HG03060 (cell line): Measurements from ENCODE around the gene SNHG17.
"Not testable (repeated sequence)": the region's sequence is repeated elsewhere in the genome, so short reads cannot be mapped to it uniquely, and the experiment has no call there.

ENCODE experiments used
- ATAC-seq: cut with Tn5 transposase; IDR thresholded peaks from one replicate; pipeline ENCODE4 v1.9.1; 2021; ENCODE audit warnings: low read depth, moderate number of reproducible peaks; ENCODE audit not compliant: unreplicated experiment

SNHG17 gene

GRCh38 chr20:38447931-38448675 lies 13.0 kb upstream of the SNHG17 start:
- ATAC-seq = no peak

DNA sequence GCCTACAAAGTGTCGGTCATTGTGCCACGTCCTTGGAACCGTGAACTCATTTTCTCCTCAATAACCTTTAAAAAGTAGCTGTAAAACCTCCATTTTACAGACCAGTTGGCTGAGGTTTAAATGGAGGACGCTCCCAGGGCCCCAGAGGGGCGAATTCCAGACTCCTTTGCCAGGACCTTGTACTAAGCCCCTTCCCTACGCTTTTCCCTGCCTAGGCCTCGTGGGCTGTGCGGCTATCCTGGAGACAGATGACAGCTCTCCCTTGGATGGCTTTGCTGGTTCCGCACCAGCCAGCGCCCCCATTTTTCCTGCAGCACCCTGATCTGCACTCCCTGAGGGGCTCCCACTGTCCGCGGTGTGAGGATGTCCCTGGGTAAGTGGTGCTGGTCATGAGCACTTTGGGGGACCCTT lies 12.1 kb upstream of the SNHG17 start:
- ATAC-seq = no peak

- peak; percentile 45 for ATAC-seq
Measured at GRCh38 chr20:38446441-38447209, 11.5 kb upstream of the SNHG17 start.

DNA sequence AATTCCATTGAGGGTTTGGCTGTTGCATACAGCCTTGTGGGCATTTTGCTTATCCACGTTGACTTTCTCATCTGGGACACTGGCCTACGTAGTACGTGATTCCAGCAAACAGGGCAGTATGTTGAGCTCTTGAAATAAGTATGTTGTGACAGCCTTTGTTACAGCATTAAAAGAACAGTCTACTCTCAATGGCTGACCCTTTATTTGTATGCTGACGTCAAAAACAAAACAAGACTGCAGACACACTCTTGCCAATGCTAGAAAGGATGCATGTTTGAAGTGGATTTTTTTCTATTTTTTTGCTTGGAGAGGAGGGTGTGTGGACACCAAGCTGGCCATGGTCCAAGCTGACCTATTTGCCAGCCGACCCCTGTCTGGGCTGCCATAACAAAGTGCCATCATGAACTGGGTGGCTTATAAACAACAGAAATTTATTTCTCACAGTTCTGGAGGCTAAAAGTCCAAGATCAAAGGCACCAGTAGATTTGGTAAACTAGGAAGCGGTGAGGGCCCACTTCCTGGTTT lies 10.8 kb upstream of the SNHG17 start:
- no peak for ATAC-seq

GRCh38 chr20:38445381-38445796 lies 10.3 kb upstream of the SNHG17 start:
- ATAC-seq = no peak

GRCh38 chr20:38441916-38442315 lies 6.8 kb upstream of the SNHG17 start:
- no peak for ATAC-seq

DNA sequence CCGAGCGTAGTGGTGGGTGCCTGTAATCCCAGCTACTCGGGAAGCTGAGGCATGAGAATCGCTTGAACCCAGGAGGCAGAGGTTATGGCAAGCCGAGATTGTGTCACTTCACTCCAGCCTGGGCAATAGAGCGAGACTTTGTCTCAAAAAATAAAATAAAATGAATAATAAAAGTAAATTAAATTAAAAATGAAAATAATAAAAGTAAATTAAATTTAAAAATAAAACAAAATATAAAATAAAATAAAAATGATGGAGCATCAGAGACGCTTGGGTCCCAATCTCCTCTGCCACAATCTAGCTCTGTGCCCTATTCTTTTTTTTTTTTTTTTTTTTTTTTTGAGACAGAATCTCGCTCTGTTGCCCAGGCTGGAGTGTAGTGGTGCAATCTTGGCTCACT lies 6.0 kb upstream of the SNHG17 start:
- not testable (repeated sequence) for ATAC-seq

GRCh38 chr20:38437796-38438195 lies 2.7 kb upstream of the SNHG17 start:
- no peak for ATAC-seq

GRCh38 chr20:38435555-38435939 lies 419 bp upstream of the SNHG17 start:
- peak; percentile 11 for ATAC-seq

GRCh38 chr20:38434301-38434741 lies 807 bp downstream of the SNHG17 start:
- ATAC-seq = no peak

DNA sequence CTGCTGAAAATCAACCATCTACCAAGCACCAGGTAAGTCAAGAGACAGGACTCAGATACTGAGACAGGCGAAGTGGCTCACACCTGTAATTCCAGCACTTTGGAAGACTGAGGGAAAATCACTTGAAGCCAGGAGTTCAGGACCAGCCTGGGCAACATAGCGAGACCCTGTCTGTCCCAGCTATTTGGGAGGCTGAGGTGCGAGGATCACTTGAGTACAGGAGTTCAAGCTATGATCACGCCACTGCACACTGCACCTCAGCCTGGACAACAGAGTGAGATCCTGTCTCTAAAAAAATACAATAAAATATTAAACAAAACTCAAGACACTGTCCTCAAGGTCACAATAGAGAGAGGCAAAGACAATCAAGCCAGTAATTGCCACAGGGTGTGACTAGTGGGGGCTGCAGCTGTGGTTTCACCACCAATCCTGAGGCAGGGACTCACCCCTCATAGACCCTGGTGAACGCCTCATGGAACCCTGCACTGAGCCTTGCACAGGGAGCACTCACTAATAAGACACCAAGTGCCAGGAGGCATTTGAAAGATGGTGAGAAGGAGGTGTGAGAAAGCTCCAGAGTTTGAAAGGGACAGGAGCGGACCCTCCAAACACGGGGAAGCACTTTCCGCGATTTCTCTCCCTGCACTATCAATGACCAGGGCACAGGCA lies 1.7 kb downstream of the SNHG17 start:
- ATAC-seq = no peak

GRCh38 chr20:38432870-38433269 lies 2.3 kb downstream of the SNHG17 start:
- not testable (repeated sequence) for ATAC-seq

DNA sequence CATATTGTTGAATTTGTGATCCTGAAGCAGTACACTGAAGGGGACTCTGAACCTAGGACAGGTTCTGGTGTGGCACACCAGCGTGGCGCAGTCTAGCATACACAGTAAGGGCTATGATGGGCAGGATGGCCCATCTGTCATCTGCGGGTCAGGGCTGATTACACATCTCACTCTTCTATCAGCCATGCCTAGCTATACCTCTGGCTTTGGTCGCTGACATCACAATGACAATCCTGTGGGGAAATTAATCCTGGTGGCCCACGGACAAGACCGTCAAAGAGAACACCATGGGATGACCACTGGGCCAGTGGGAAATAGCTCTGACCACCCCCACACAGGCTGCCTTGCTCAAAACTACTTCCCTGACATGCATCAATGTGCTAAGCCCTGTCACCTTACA lies 2.8 kb downstream of the SNHG17 start:
- no peak for ATAC-seq

- ATAC-seq = no peak
Measured at GRCh38 chr20:38430679-38431325, 4.3 kb downstream of the SNHG17 start.

DNA sequence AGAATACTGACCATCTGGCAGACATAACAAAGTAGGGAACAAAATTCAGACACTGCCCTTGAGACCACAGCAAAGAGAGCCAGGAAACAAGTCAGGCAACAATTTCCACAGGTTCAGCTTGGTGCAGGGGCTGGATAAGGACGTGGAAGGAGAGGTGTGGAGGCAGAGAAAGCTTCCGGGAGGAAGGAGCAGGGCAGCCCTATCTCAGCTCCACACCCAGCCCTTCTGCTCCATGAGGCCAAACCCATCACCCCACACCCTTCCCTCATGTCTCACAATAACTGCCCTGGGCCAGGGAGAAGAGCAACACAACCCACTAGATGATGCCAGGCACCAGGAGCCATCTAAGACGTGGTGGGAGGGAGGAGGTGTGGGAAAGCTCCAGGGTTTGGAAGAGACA lies 5.8 kb downstream of the SNHG17 start:
- ATAC-seq = no peak

- ATAC-seq = no peak
Measured at GRCh38 chr20:38428800-38429199, 6.3 kb downstream of the SNHG17 start.

DNA sequence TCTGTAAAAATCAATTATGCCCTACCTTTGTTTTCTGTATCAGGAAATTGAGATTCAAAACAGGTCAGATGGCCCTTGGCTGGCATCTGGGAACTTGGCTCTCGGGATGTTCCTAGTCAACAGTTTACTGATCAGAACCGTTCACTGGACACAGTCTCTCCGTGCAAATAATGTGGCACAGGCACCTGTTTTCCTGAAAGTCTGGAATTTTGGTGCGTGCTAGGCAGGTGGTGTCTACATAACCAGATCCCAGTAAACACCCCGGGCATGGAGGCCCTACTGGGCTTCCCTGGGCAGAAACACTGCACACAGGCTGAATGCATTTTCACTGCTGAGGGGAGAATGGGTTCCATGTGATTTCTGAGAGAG lies 7.5 kb downstream of the SNHG17 start:
- ATAC-seq = no peak

DNA sequence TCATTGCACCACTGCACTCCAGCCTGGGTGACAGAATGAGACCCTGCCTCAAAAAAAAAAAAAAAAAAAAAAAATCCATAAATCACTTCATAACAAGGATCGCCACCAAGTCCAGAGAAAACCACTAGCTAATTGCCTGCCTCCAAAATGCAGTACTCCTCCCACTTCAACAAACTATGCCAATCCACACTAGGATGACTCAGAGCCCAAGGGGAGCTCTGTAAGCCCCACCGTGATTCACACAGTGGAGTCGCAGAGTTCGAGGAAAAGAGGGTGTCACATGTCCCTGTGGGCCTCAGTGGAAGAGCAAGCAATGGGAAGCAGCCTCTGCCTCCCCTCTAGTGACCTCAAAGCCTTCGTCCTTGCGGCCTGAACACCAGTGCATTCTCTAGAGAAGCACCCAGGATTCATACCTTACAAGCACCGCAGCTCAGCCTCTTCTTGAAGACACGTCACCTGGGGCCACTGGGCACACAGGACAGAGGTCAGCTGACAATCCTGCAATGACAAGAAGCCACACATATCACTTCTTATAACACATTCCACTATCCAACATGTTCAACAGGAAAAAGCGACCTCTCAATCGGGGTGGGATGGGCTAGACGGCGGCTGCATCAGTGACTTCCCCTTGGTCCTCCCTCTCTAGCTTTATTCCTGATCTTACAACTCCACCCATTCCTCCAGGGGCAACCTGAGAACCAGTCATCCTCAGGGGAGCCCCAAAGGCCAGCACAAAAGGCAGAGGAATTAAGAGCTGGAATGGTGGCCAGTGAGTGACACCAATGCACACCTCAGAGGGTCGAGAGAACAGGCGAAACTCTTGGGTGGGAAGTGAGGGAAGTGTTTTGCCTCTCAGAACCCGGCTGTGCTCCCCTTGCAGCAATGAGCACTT lies 8.9 kb downstream of the SNHG17 start:
- ATAC-seq = no peak

- no peak for ATAC-seq
Measured at GRCh38 chr20:38424401-38424800, 10.7 kb downstream of the SNHG17 start.

GRCh38 chr20:38423541-38423940 lies 11.6 kb downstream of the SNHG17 start:
- ATAC-seq = no peak
